M059J (cell line): ENCODE data around the gene CLIC4. TPM values are rescaled to one million over a fixed set of nuclear protein-coding genes. Genes with fewer than 3 reads are reported as not detected.
A peak's percentile ranks its signal among the peaks of the same experiment; 100 is the strongest.
"Not testable (repeated sequence)": the region's sequence is repeated elsewhere in the genome, so short reads cannot be mapped to it uniquely, and the experiment has no call there.

Experiments
- DNase-seq: peaks from one replicate; pipeline ENCODE4 v3.0.0-alpha.2; 2012; ENCODE audit warnings: low read depth
- total RNA-seq: library from RNA; depleted of rRNA; stranded (reverse); fragments of >200 nt; shearing (Covaris generic); gene quantifications from 2 replicates; pipeline ENCODE4 v1.2.3, GENCODE V29; 2014

Gene CLIC4
- total RNA-seq, 1 experiment from 2014 or later: 621 TPM

- no peak for DNase-seq
Measured at GRCh38 chr1:24806588-24806987, 61.3 kb downstream of the CLIC4 start.

- DNase-seq: not testable (repeated sequence)
Measured at GRCh38 chr1:24811494-24811893, 66.2 kb downstream of the CLIC4 start.

GRCh38 chr1:24820221-24820620 lies 75.0 kb downstream of the CLIC4 start:
- DNase-seq: not testable (repeated sequence)

- DNase-seq: no peak
Measured at GRCh38 chr1:24822887-24823286, 77.6 kb downstream of the CLIC4 start.

GRCh38 chr1:24823486-24823885 lies 78.2 kb downstream of the CLIC4 start:
- not testable (repeated sequence) for DNase-seq

GRCh38 chr1:24825174-24825573 lies 79.9 kb downstream of the CLIC4 start:
- no peak for DNase-seq

GRCh38 chr1:24826510-24826909 lies 81.3 kb downstream of the CLIC4 start:
- DNase-seq: no peak

- no peak for DNase-seq
Measured at GRCh38 chr1:24827379-24828135, 82.3 kb downstream of the CLIC4 start.

GRCh38 chr1:24828183-24828886 lies 83.1 kb downstream of the CLIC4 start:
- no peak for DNase-seq

GRCh38 chr1:24828887-24829192 lies 83.6 kb downstream of the CLIC4 start:
- DNase-seq: no peak

- DNase-seq: peak; percentile 71
Measured at GRCh38 chr1:24830680-24831272, 85.5 kb downstream of the CLIC4 start.

- DNase-seq: no peak
Measured at GRCh38 chr1:24841593-24841992, 96.3 kb downstream of the CLIC4 start.

GRCh38 chr1:24846671-24847070 lies 101.4 kb downstream of the CLIC4 start:
- no peak for DNase-seq

GRCh38 chr1:24847995-24848881 lies 103.0 kb downstream of the CLIC4 start:
- peak; percentile 87 for DNase-seq

- DNase-seq: peak; percentile 45
Measured at GRCh38 chr1:24849672-24850295, 104.5 kb downstream of the CLIC4 start.

GRCh38 chr1:24850328-24850920 lies 105.2 kb downstream of the CLIC4 start:
- peak; percentile 56 for DNase-seq

- DNase-seq: no peak
Measured at GRCh38 chr1:24853649-24854048, 108.4 kb downstream of the CLIC4 start.

GRCh38 chr1:24855474-24855873 lies 110.2 kb downstream of the CLIC4 start:
- DNase-seq: no peak

GRCh38 chr1:24856787-24857506 lies 111.7 kb downstream of the CLIC4 start:
- no peak for DNase-seq

GRCh38 chr1:24857507-24858133 lies 112.4 kb downstream of the CLIC4 start:
- no peak for DNase-seq
